Subcutaneous abdominal adipose tissue (tissue), 5 donors: ENCODE results near the gene ACSL3.

Experiments used
- H3K27ac ChIP-seq: one replicate; pipeline ENCODE4 v1.7.0; 2013; ENCODE audit warnings: low read depth, mild to moderate bottlenecking, inconsistent platforms, low read length, moderate library complexity
- H3K27me3 ChIP-seq, 5 donors: one replicate each; pipeline ENCODE4 v1.7.0; 2013; ENCODE audit warnings: low read length in 5 of 5, inconsistent platforms in 1 of 5; ENCODE audit not compliant: control insufficient read depth in 5 of 5, insufficient read depth in 4 of 5
- H3K36me3 ChIP-seq, 5 donors: one replicate each; pipeline ENCODE4 v1.7.0; 2013; ENCODE audit warnings: low read length in 5 of 5; ENCODE audit not compliant: control insufficient read depth in 5 of 5, insufficient read depth in 5 of 5
- H3K4me1 ChIP-seq, 5 donors: one replicate each; pipeline ENCODE4 v1.7.0; 2013; ENCODE audit warnings: low read length in 5 of 5, mild to moderate bottlenecking in 3 of 5, moderate library complexity in 1 of 5; ENCODE audit not compliant: control insufficient read depth in 5 of 5, insufficient read depth in 5 of 5
- H3K4me3 ChIP-seq, 5 donors: one replicate each; pipeline ENCODE4 v1.7.0; 2013; ENCODE audit warnings: low read length in 5 of 5, low read depth in 1 of 5
- H3K9ac ChIP-seq, 5 donors: one replicate each; pipeline ENCODE4 v1.7.0; 2013; ENCODE audit warnings: low read length in 5 of 5, mild to moderate bottlenecking in 4 of 5, moderate library complexity in 3 of 5
- H3K9me3 ChIP-seq, 5 donors: one replicate each; pipeline ENCODE4 v1.7.0; 2013; ENCODE audit warnings: low read length in 5 of 5; ENCODE audit not compliant: control insufficient read depth in 5 of 5
- donor health status: healthy.
- donor health status: healthy.
- donor health status: healthy.
- donor health status: healthy.
- donor health status: healthy.

The ACSL3 gene

DNA sequence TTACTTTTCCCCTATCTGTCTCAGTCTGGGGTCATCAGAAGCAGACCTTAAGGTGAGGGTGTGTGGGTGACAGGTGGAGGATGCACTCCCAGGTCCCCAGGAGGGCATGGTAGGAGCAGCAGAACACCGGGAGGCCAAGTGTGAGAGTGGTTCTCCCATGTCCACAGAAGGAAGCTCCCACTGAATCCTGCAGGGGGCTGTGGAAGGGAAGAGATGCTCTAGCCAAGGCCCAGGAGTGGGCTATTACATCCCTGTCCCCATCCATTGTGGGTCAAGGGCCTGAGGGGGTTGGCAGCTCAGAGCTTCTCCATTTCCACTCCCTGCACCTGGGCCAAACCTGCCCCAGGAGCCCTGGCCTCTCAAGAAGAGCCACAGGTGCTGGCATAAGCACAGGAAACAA is 104.7 kb downstream of the ACSL3 start:
- no peak overlapping the region for H3K27ac ChIP-seq
- no peak overlapping the region for H3K4me3 ChIP-seq
- no peak overlapping the region for H3K9ac ChIP-seq
- H3K27me3 ChIP-seq: peaks cover 0 to 3% (median 0%) of the 10 kb centered on the region in 5 donors
- H3K36me3 ChIP-seq: no peaks in the 10 kb centered on the region
- H3K4me1 ChIP-seq: peaks cover 0 to 3% (median 0%) of the 10 kb centered on the region in 5 donors
- H3K9me3 ChIP-seq: no peaks in the 10 kb centered on the region

GRCh38 chr2:222968550-222969155 is 107.8 kb downstream of the ACSL3 start:
- no peaks in the 10 kb centered on the region for H3K9me3 ChIP-seq
- H3K9ac ChIP-seq: no peak overlapping the region
- H3K4me3 ChIP-seq: no peak overlapping the region
- peaks cover 0 to 10% (median 0%) of the 10 kb centered on the region in 5 donors for H3K4me1 ChIP-seq
- no peaks in the 10 kb centered on the region for H3K36me3 ChIP-seq
- H3K27ac ChIP-seq: no peak overlapping the region
- H3K27me3 ChIP-seq: peaks cover 0 to 10% (median 0%) of the 10 kb centered on the region in 5 donors

DNA sequence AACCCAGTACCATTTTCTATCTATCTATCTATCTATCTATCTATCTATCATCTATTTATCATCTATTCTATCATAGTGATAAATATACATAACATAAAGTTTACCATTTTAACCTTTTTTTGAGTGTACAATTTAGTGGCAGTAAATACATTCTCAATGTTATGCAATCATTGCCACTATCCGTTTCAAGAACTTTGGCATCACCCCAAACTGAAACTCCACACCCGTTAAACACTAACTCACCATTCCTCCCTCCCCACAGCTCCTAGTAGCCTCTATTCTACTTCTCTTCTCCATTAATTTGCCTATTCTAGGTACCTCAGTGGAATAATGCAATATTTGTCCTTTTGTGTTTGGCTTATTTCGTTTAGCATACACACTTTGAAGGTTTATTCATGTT is 108.7 kb downstream of the ACSL3 start:
- no peak overlapping the region for H3K9ac ChIP-seq
- H3K4me3 ChIP-seq: no peak overlapping the region
- peaks cover 0 to 10% (median 0%) of the 10 kb centered on the region in 5 donors for H3K27me3 ChIP-seq
- no peaks in the 10 kb centered on the region for H3K36me3 ChIP-seq
- H3K9me3 ChIP-seq: no peaks in the 10 kb centered on the region
- no peak overlapping the region for H3K27ac ChIP-seq
- H3K4me1 ChIP-seq: peaks cover 0 to 10% (median 0%) of the 10 kb centered on the region in 5 donors

GRCh38 chr2:222972420-222972819 is 111.6 kb downstream of the ACSL3 start:
- Histone ChIP-seq H3K9ac (no peak overlapping the region), H3K27ac (no peak overlapping the region), H3K27me3 (peaks cover 0 to 10% (median 2%) of the 10 kb centered on the region in 5 donors), H3K4me3 (no peak overlapping the region), H3K4me1 (peaks cover 0 to 10% (median 0%) of the 10 kb centered on the region in 5 donors), H3K9me3 (no peaks in the 10 kb centered on the region), H3K36me3 (no peaks in the 10 kb centered on the region)

GRCh38 chr2:222973237-222973636 is 112.4 kb downstream of the ACSL3 start:
- Histone ChIP-seq H3K4me3 (no peak overlapping the region), H3K9ac (no peak overlapping the region), H3K4me1 (peaks cover 0 to 10% (median 0%) of the 10 kb centered on the region in 5 donors), H3K27me3 (peaks cover 0 to 10% (median 4%) of the 10 kb centered on the region in 5 donors), H3K36me3 (no peaks in the 10 kb centered on the region), H3K27ac (no peak overlapping the region), H3K9me3 (no peaks in the 10 kb centered on the region)

DNA sequence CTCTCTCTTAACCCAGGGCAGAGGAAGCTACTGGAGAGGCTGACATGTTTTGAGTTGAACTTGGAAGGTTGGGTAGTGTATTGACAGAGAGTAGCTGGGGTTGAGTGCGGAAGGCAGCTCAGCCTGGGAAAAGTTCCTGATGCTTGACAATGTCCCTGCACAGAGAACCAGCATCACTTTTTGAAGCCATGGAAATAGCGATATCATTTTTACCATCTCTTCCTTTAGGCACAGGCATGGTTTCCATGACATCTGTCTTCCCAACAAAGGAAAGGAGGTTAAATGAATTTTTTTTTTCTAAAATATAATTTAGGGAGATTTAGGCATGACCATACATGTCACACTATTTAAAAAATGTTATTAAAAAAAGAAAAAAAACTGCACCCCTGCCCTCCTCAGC is 112.9 kb downstream of the ACSL3 start:
- H3K27me3 ChIP-seq: peaks cover 0 to 10% (median 4%) of the 10 kb centered on the region in 5 donors
- no peaks in the 10 kb centered on the region for H3K9me3 ChIP-seq
- H3K4me1 ChIP-seq: peaks cover 0 to 10% (median 0%) of the 10 kb centered on the region in 5 donors
- no peak overlapping the region for H3K27ac ChIP-seq
- H3K4me3 ChIP-seq: no peak overlapping the region
- no peak overlapping the region for H3K9ac ChIP-seq
- H3K36me3 ChIP-seq: no peaks in the 10 kb centered on the region

DNA sequence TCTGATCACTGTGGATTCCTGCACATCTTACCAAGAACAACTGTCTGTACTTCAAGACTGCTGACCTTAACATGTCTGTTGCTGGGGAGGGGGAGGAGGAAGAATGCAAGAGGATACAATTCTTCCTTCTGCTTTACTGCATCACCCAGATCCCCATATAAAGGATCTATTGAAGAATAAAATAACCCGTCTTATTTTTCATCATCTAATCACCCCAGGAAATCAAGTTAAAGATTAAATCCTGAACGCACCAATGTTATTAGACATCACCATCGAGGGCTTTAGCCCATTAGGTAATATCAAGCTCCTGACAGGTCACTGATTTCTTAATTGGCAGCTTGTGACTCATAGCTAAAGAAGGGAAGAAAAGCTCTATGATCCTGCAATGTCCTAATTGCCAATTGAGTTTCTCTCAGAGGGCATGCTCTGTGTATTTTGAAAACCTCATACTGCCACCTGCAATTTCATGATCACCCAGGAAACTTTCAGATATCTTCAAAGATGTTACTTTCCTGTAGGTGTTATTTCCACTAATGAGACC is 115.8 kb downstream of the ACSL3 start:
- Histone ChIP-seq H3K4me1 (peaks cover 0 to 7% (median 0%) of the 10 kb centered on the region in 5 donors), H3K27ac (no peak overlapping the region), H3K27me3 (peaks cover 0 to 10% (median 4%) of the 10 kb centered on the region in 5 donors), H3K4me3 (no peak overlapping the region), H3K36me3 (no peaks in the 10 kb centered on the region), H3K9me3 (no peaks in the 10 kb centered on the region), H3K9ac (no peak overlapping the region)

- H3K9ac ChIP-seq: no peak overlapping the region
- no peaks in the 10 kb centered on the region for H3K9me3 ChIP-seq
- peaks cover 0 to 10% (median 4%) of the 10 kb centered on the region in 5 donors for H3K27me3 ChIP-seq
- no peaks in the 10 kb centered on the region for H3K36me3 ChIP-seq
- H3K4me3 ChIP-seq: no peak overlapping the region
- peaks cover 0 to 4% (median 3%) of the 10 kb centered on the region in 5 donors for H3K4me1 ChIP-seq
- H3K27ac ChIP-seq: no peak overlapping the region
Measured at GRCh38 chr2:222977121-222977520, 116.3 kb downstream of the ACSL3 start.

- Histone ChIP-seq H3K27me3 (peaks cover 0 to 5% (median 0%) of the 10 kb centered on the region in 5 donors), H3K4me3 (no peak overlapping the region), H3K36me3 (no peaks in the 10 kb centered on the region), H3K4me1 (peaks cover 0 to 8% (median 4%) of the 10 kb centered on the region in 5 donors), H3K9me3 (no peaks in the 10 kb centered on the region), H3K27ac (no peak overlapping the region), H3K9ac (no peak overlapping the region)
Measured at GRCh38 chr2:222978850-222979249, 118.0 kb downstream of the ACSL3 start.

- H3K9me3 ChIP-seq: no peaks in the 10 kb centered on the region
- peaks cover 0 to 8% (median 4%) of the 10 kb centered on the region in 5 donors for H3K4me1 ChIP-seq
- H3K36me3 ChIP-seq: no peaks in the 10 kb centered on the region
- H3K4me3 ChIP-seq: no peak overlapping the region
- no peak overlapping the region for H3K9ac ChIP-seq
- H3K27me3 ChIP-seq: peaks cover 0 to 5% (median 0%) of the 10 kb centered on the region in 5 donors
- no peak overlapping the region for H3K27ac ChIP-seq
Measured at GRCh38 chr2:222979484-222979883, 118.6 kb downstream of the ACSL3 start.
